OCI-LY3 (cell line): ENCODE results near the gene IGFN1.

Experiments
- H2AFZ ChIP-seq: fragments of 200-600, 300-600 bp; shearing (Covaris generic); 2 replicates; pipeline ENCODE4 v1.6.0; 2014; ENCODE audit warnings: antibody characterized with exemption, low read depth, low read length
- H3K27ac ChIP-seq: fragments of 200-600, 300-600 bp; sonication (generic); 2 replicates; pipeline ENCODE4 v1.5.1; 2014; ENCODE audit warnings: mild to moderate bottlenecking, low read length, moderate library complexity, mixed read lengths
- H3K27me3 ChIP-seq: fragments of 200-600, 300-600 bp; sonication (generic); 2 replicates; pipeline ENCODE4 v1.6.1; 2014; ENCODE audit warnings: low read depth, low read length, mixed read lengths
- H3K36me3 ChIP-seq: fragments of 200-600, 300-600 bp; sonication (generic); replicated peaks from 2 replicates; pipeline ENCODE3; 2014; ENCODE audit warnings: low read depth, low read length, mixed read lengths
- H3K4me1 ChIP-seq: fragments of 300-600, 200-600 bp; sonication (generic); 2 replicates; pipeline ENCODE4 v1.6.1; 2014; ENCODE audit warnings: low read length, mixed read lengths
- H3K4me2 ChIP-seq: fragments of 200-600, 300-600 bp; sonication (generic); 2 replicates; pipeline ENCODE4 v1.6.1; 2014; ENCODE audit warnings: low read length, mixed read lengths
- H3K4me3 ChIP-seq: fragments of 300-600, 200-600 bp; sonication (generic); 2 replicates; pipeline ENCODE4 v1.5.1; 2014; ENCODE audit warnings: antibody characterized with exemption, mild to moderate bottlenecking, low read length, moderate library complexity
- H3K79me2 ChIP-seq: fragments of 300-600, 200-600 bp; shearing (Covaris generic); 2 replicates; pipeline ENCODE4 v1.6.1; 2014; ENCODE audit warnings: mild to moderate bottlenecking, low read length, mixed read lengths
- H3K9ac ChIP-seq: fragments of 300-600, 200-600 bp; shearing (Covaris generic); 2 replicates; pipeline ENCODE4 v1.6.0; 2014; ENCODE audit warnings: mild to moderate bottlenecking, low read length, moderate library complexity
- H3K9me3 ChIP-seq: fragments of 200-600, 300-600 bp; shearing (Covaris generic); 2 replicates; pipeline ENCODE4 v1.6.1; 2014; ENCODE audit warnings: low read length, mixed read lengths; ENCODE audit not compliant: insufficient read depth
- H4K20me1 ChIP-seq: fragments of 200-600, 300-600 bp; sonication (generic); 2 replicates; pipeline ENCODE4 v1.6.1; 2016; ENCODE audit warnings: low read length, mixed read lengths; ENCODE audit not compliant: insufficient read depth
- CTCF ChIP-seq: fragments of 200-600, 300-600 bp; sonication (generic); IDR thresholded peaks from 2 replicates; pipeline ENCODE4 v1.5.1; 2014; ENCODE audit warnings: antibody characterized with exemption, low read length, low read depth
- EZH2phosphoT487 ChIP-seq: fragments of 200-600 bp; shearing (Covaris generic); IDR thresholded peaks from 2 replicates; pipeline ENCODE4 v1.6.1; 2018; ENCODE audit warnings: antibody characterized with exemption, mixed run types, low read depth

IGFN1 gene

GRCh38 chr1:201180901-201181300 lies 9.7 kb upstream of the IGFN1 start:
- H3K79me2 ChIP-seq: no peaks in the 10 kb centered on the region
- no peak overlapping the region for H3K27ac ChIP-seq
- H2AFZ ChIP-seq: no peak overlapping the region
- H3K9me3 ChIP-seq: no peaks in the 10 kb centered on the region
- H3K4me1 ChIP-seq: peaks cover 6% of the 10 kb centered on the region
- H3K9ac ChIP-seq: no peak overlapping the region
- no peaks in the 10 kb centered on the region for H4K20me1 ChIP-seq
- H3K4me2 ChIP-seq: no peak overlapping the region
- TF ChIP-seq EZH2phosphoT487 (no peak), CTCF (no peak)
- peaks cover 59% of the 10 kb centered on the region for H3K27me3 ChIP-seq
- H3K36me3 ChIP-seq: no peaks in the 10 kb centered on the region
- H3K4me3 ChIP-seq: no peak overlapping the region

- H3K27ac ChIP-seq: no peak overlapping the region
- peaks cover 59% of the 10 kb centered on the region for H3K27me3 ChIP-seq
- H4K20me1 ChIP-seq: no peaks in the 10 kb centered on the region
- H3K4me1 ChIP-seq: peaks cover 6% of the 10 kb centered on the region
- no peak for TF ChIP-seq CTCF
- no peak for TF ChIP-seq EZH2phosphoT487
- no peak overlapping the region for H3K4me3 ChIP-seq
- no peak overlapping the region for H3K4me2 ChIP-seq
- no peaks in the 10 kb centered on the region for H3K9me3 ChIP-seq
- no peak overlapping the region for H3K9ac ChIP-seq
- no peak overlapping the region for H2AFZ ChIP-seq
- H3K79me2 ChIP-seq: no peaks in the 10 kb centered on the region
- H3K36me3 ChIP-seq: no peaks in the 10 kb centered on the region
These were observed 9.3 kb upstream of the IGFN1 start for GRCh38 chr1:201181323-201181722.

- TF ChIP-seq CTCF: no peak
- H3K27ac ChIP-seq: no peak overlapping the region
- H3K79me2 ChIP-seq: no peaks in the 10 kb centered on the region
- no peak overlapping the region for H3K4me2 ChIP-seq
- H4K20me1 ChIP-seq: no peaks in the 10 kb centered on the region
- no peaks in the 10 kb centered on the region for H3K9me3 ChIP-seq
- no peak overlapping the region for H2AFZ ChIP-seq
- peaks cover 6% of the 10 kb centered on the region for H3K4me1 ChIP-seq
- no peak overlapping the region for H3K4me3 ChIP-seq
- H3K36me3 ChIP-seq: no peaks in the 10 kb centered on the region
- peaks cover 59% of the 10 kb centered on the region for H3K27me3 ChIP-seq
- no peak overlapping the region for H3K9ac ChIP-seq
These were observed 8.9 kb upstream of the IGFN1 start for GRCh38 chr1:201181726-201182125.

GRCh38 chr1:201183209-201183608 lies 7.4 kb upstream of the IGFN1 start:
- no peak overlapping the region for H2AFZ ChIP-seq
- no peak overlapping the region for H3K4me3 ChIP-seq
- H3K27ac ChIP-seq: no peak overlapping the region
- no peak overlapping the region for H3K9ac ChIP-seq
- H3K27me3 ChIP-seq: peaks cover 68% of the 10 kb centered on the region
- H3K9me3 ChIP-seq: no peaks in the 10 kb centered on the region
- H3K4me1 ChIP-seq: peaks cover 6% of the 10 kb centered on the region
- TF ChIP-seq CTCF (no peak), EZH2phosphoT487 (no peak)
- H4K20me1 ChIP-seq: no peaks in the 10 kb centered on the region
- no peak overlapping the region for H3K4me2 ChIP-seq
- H3K79me2 ChIP-seq: no peaks in the 10 kb centered on the region
- H3K36me3 ChIP-seq: no peaks in the 10 kb centered on the region
